Measurements from ENCODE around the gene KCNB1.

The KCNB1 gene

GRCh38 chr20:49490689-49491088, 8.2 kb upstream of the KCNB1 start:
- no peaks in the 10 kb centered on the region for H3K4me1 ChIP-seq (ENCODE audit: low read length)
- H3K4me3 ChIP-seq (ENCODE audit: low read length): no peak overlapping the region
- no peak for TF ChIP-seq CTCF (IDR thresholded peaks at IDR 0.05; ENCODE audit: low read depth, low read length)
- TF ChIP-seq EZH2phosphoT487 (IDR thresholded peaks at IDR 0.05; ENCODE audit: low read depth): no peak
- peaks cover 37% of the 10 kb centered on the region for H3K27me3 ChIP-seq (ENCODE audit: low read depth, low read length)
- H3K27ac ChIP-seq (ENCODE audit: low read length): no peak overlapping the region
- no peaks in the 10 kb centered on the region for H4K20me1 ChIP-seq (ENCODE audit: insufficient read depth, low read length)
- no peak overlapping the region for H2AFZ ChIP-seq (ENCODE audit: low read depth, low read length)
- no peaks in the 10 kb centered on the region for H3K36me3 ChIP-seq (replicated peaks; ENCODE audit: low read depth, low read length)
- no peak overlapping the region for H3K9ac ChIP-seq (ENCODE audit: low read length)
- H3K4me2 ChIP-seq (ENCODE audit: low read length): no peak overlapping the region
- no peaks in the 10 kb centered on the region for H3K9me3 ChIP-seq (ENCODE audit: insufficient read depth, low read length)
- no peaks in the 10 kb centered on the region for H3K79me2 ChIP-seq (ENCODE audit: low read length)

- Histone ChIP-seq H3K27ac (ENCODE audit: low read length) (no peak overlapping the region), H3K27me3 (ENCODE audit: low read depth, low read length) (peaks cover 38% of the 10 kb centered on the region), H3K36me3 (replicated peaks; ENCODE audit: low read depth, low read length) (no peaks in the 10 kb centered on the region), H4K20me1 (ENCODE audit: insufficient read depth, low read length) (no peaks in the 10 kb centered on the region), H2AFZ (ENCODE audit: low read depth, low read length) (no peak overlapping the region), H3K9me3 (ENCODE audit: insufficient read depth, low read length) (no peaks in the 10 kb centered on the region), H3K4me1 (ENCODE audit: low read length) (no peaks in the 10 kb centered on the region), H3K4me3 (ENCODE audit: low read length) (no peak overlapping the region), H3K79me2 (ENCODE audit: low read length) (no peaks in the 10 kb centered on the region), H3K9ac (ENCODE audit: low read length) (no peak overlapping the region), H3K4me2 (ENCODE audit: low read length) (no peak overlapping the region)
- TF ChIP-seq CTCF (IDR thresholded peaks at IDR 0.05; ENCODE audit: low read depth, low read length) (no peak), EZH2phosphoT487 (IDR thresholded peaks at IDR 0.05; ENCODE audit: low read depth) (no peak)
Observed at GRCh38 chr20:49489688-49490087, 7.2 kb upstream of the KCNB1 start.

GRCh38 chr20:49486064-49486463, 3.6 kb upstream of the KCNB1 start:
- H2AFZ ChIP-seq (ENCODE audit: low read depth, low read length): no peak overlapping the region
- H3K27ac ChIP-seq (ENCODE audit: low read length): no peak overlapping the region
- H3K27me3 ChIP-seq (ENCODE audit: low read depth, low read length): peaks cover 38% of the 10 kb centered on the region
- H3K4me1 ChIP-seq (ENCODE audit: low read length): no peaks in the 10 kb centered on the region
- no peak for TF ChIP-seq EZH2phosphoT487 (IDR thresholded peaks at IDR 0.05; ENCODE audit: low read depth)
- TF ChIP-seq CTCF (IDR thresholded peaks at IDR 0.05; ENCODE audit: low read depth, low read length): no peak
- no peak overlapping the region for H3K4me3 ChIP-seq (ENCODE audit: low read length)
- no peaks in the 10 kb centered on the region for H3K79me2 ChIP-seq (ENCODE audit: low read length)
- no peaks in the 10 kb centered on the region for H3K9me3 ChIP-seq (ENCODE audit: insufficient read depth, low read length)
- H3K9ac ChIP-seq (ENCODE audit: low read length): no peak overlapping the region
- H4K20me1 ChIP-seq (ENCODE audit: insufficient read depth, low read length): no peaks in the 10 kb centered on the region
- no peak overlapping the region for H3K4me2 ChIP-seq (ENCODE audit: low read length)
- no peaks in the 10 kb centered on the region for H3K36me3 ChIP-seq (replicated peaks; ENCODE audit: low read depth, low read length)

- Histone ChIP-seq H3K9me3 (ENCODE audit: insufficient read depth, low read length) (no peaks in the 10 kb centered on the region), H3K27me3 (ENCODE audit: low read depth, low read length) (peaks cover 34% of the 10 kb centered on the region), H3K36me3 (replicated peaks; ENCODE audit: low read depth, low read length) (no peaks in the 10 kb centered on the region), H3K4me2 (ENCODE audit: low read length) (no peak overlapping the region), H2AFZ (ENCODE audit: low read depth, low read length) (no peak overlapping the region), H3K4me1 (ENCODE audit: low read length) (no peaks in the 10 kb centered on the region), H3K9ac (ENCODE audit: low read length) (no peak overlapping the region), H3K4me3 (ENCODE audit: low read length) (no peak overlapping the region), H3K27ac (ENCODE audit: low read length) (no peak overlapping the region), H4K20me1 (ENCODE audit: insufficient read depth, low read length) (no peaks in the 10 kb centered on the region), H3K79me2 (ENCODE audit: low read length) (no peaks in the 10 kb centered on the region)
- TF ChIP-seq EZH2phosphoT487 (IDR thresholded peaks at IDR 0.05; ENCODE audit: low read depth) (no peak), CTCF (IDR thresholded peaks at IDR 0.05; ENCODE audit: low read depth, low read length) (no peak)
Observed at GRCh38 chr20:49485563-49485962, 3.1 kb upstream of the KCNB1 start.

Data from OCI-LY3 (cell line).